ENCODE results near the gene NUDT16L1. TPM values are rescaled to one million over a fixed set of nuclear protein-coding genes. Genes with fewer than 3 reads are reported as not detected.
A peak's percentile ranks its signal among the peaks of the same experiment; 100 is the strongest.

Gene NUDT16L1
- total and polyA plus RNA-seq, 9 of the 15 experiments (the other 6 are each of a cell fraction or from before 2014, with no cell fraction given), result 1.4 to 37.6 (median 13.7) TPM

- ATAC-seq, result no peak
- no peak for FAIRE-seq
- Histone ChIP-seq H3K9me3 (replicated peaks; ENCODE audit: control insufficient read depth, insufficient read depth, low read depth, low read length) (no peaks in the 10 kb centered on the region), H3K27ac (ENCODE audit: extremely low read depth, low read depth, low read length) (no peak overlapping the region), H3K9ac (ENCODE audit: insufficient read depth in 1 of 2, low read depth in 2 of 2, low read length in 2 of 2) (peak overlapping the region; percentile 24 to 90; a peak in 3 of 4 replicates), H3K9me1 (ENCODE audit: control insufficient read depth, insufficient read depth, low read length) (peaks cover 3% of the 10 kb centered on the region), H3K4me1 (replicated peaks in 1 of 2; ENCODE audit: control insufficient read depth in 2 of 2, insufficient read depth in 2 of 2, low read length in 2 of 2) (peaks cover 0 to 76% of the 10 kb centered on the region in 2 experiments; a peak in 3 of 5 replicates), H2AFZ (ENCODE audit: low read depth, low read length) (peak overlapping the region; percentile 85), H3K4me2 (ENCODE audit: insufficient read depth, low read length) (peak overlapping the region; percentile 72), H4K20me1 (replicated peaks; ENCODE audit: control insufficient read depth, insufficient read depth, low read length) (peaks cover 8% of the 10 kb centered on the region; the same call in 1 of the 2 replicates), H3K79me2 (ENCODE audit: control insufficient read depth, insufficient read depth, low read length) (peaks cover 12% of the 10 kb centered on the region), H3K4me3 (peak overlapping the region; percentile 97), H3K36me3 (ENCODE audit: control insufficient read depth, insufficient read depth, low read length) (peaks cover 37% of the 10 kb centered on the region; the same call in 2 of the 3 replicates), H3K27me3 (ENCODE audit: control insufficient read depth in 2 of 2, insufficient read depth in 2 of 2, low read length in 2 of 2) (no peaks in the 10 kb centered on the region)
- intact Hi-C loops (cut with micrococcal nuclease) (no loop called here), in situ Hi-C loops (cut with MboI) (no loop called here)
- ChIA-PET POLR2A (interaction anchor here (0.5 to 1.1 kb wide), 6 partner anchors 9 to 1873 kb away, joined by 3 to 4 read pairs (median 3); no protein-coding TSS in a partner anchor), CTCF (ENCODE audit: low intra/inter-chr PET ratio) (no interaction called here)
- 29% methylated on average over 28 of the region's 31 CpGs for WGBS (ENCODE audit: insufficient coverage, low coverage, missing lambda C conversion rate)
- DNase-seq (ENCODE audit: extremely low read depth in 1 of 4, low spot score in 3 of 4), result peak in 1 of 4 experiments; percentile 48
- BruUV-seq (replicated peaks), result no TSS peak
- TF ChIP-seq KLF16 (IDR thresholded peaks at IDR 0.05) (0 out of 2 replicates have a peak, but pooled peaks have one; percentile 7), HDGF (IDR thresholded peaks at IDR 0.05) (no peak), TCF15 (CRISPR knock-in tag; IDR thresholded peaks at IDR 0.05) (no peak), GABPB1 (CRISPR knock-in tag; IDR thresholded peaks at IDR 0.05) (0 out of 2 replicates have a peak, but pooled peaks have one; percentile 28), MXD1 (CRISPR knock-in tag; IDR thresholded peaks at IDR 0.05; ENCODE audit: borderline replicate concordance, poor library complexity, severe bottlenecking) (no peak), E2F4 (CRISPR knock-in tag; IDR thresholded peaks at IDR 0.05; ENCODE audit: low read depth) (0 out of 2 replicates have a peak, but pooled peaks have one; percentile 39), EGR1 (conservative IDR thresholded peaks at IDR 0.05) (no peak), TCFL5 (CRISPR knock-in tag; conservative IDR thresholded peaks at IDR 0.05) (no peak), REST (IDR thresholded peaks at IDR 0.05; ENCODE audit: borderline replicate concordance) (no peak), REST (CRISPR knock-in tag; IDR thresholded peaks at IDR 0.05; ENCODE audit: low read depth) (0 out of 2 replicates have a peak, but pooled peaks have one; percentile 21)
Measured at GRCh38 chr16:4692460-4693295, 684 bp upstream of the NUDT16L1 start.
